Peyer's patch (tissue), 4 donors: ENCODE measurements around the gene SPPL3. TPM values are rescaled to one million over a fixed set of nuclear protein-coding genes. Genes with fewer than 3 reads are reported as not detected.

Experiments
- DNase-seq, 3 donors: peaks; one replicate each; pipeline ENCODE4 v3.0.0-alpha.2; 2017 to 2019
- H3K27ac ChIP-seq, 4 donors: fragments of 200-600 bp; sonication (generic); one replicate each; pipeline ENCODE4 v1.5.1; 2016 to 2019
- H3K27me3 ChIP-seq, 2 donors: fragments of 200-600 bp; sonication (generic); one replicate each; pipeline ENCODE4 v1.5.1; 2019
- H3K36me3 ChIP-seq, 3 donors: fragments of 200-600 bp; sonication (generic); one replicate each; pipeline ENCODE4 v1.5.1; 2016 to 2019
- H3K4me1 ChIP-seq, 4 donors: fragments of 200-600 bp; sonication (generic); one replicate each; pipeline ENCODE4 v1.5.1; 2016 to 2019
- H3K4me3 ChIP-seq, 4 donors: fragments of 200-600 bp; sonication (generic); 1 replicate in 3 of 4; 2 replicates in 1 of 4; pipeline ENCODE4 v1.5.1; 2016 to 2019; ENCODE audit warnings: mild to moderate bottlenecking in 1 of 4
- H3K9me3 ChIP-seq, 4 donors: fragments of 200-600 bp; sonication (generic); one replicate each; pipeline ENCODE4 v1.5.1; 2016 to 2019; ENCODE audit warnings: mild to moderate bottlenecking in 1 of 4
- POLR2A ChIP-seq, 2 donors: fragments of 450-650 bp; IDR thresholded peaks; one replicate each; pipeline ENCODE4 v1.5.1; 2017; ENCODE audit warnings: antibody characterized with exemption in 2 of 2, mild to moderate bottlenecking in 2 of 2, moderate library complexity in 2 of 2
- total RNA-seq, 4 donors: library from RNA; depleted of rRNA; stranded (reverse); fragments of >200 nt; gene quantifications; one replicate each; pipeline ENCODE4 v1.1.0, GENCODE V29; 2016
- TF ChIP-seq, protein P1 (sequence below), 6 experiments: fragments of 450-650 bp in 4 of 6; fragments of 200-600 bp in 2 of 6; sonication (generic) in 1 of 6; IDR thresholded peaks; one replicate each; pipeline ENCODE4 v1.5.1; 2017 to 2019; ENCODE audit warnings: antibody characterized with exemption in 6 of 6, mild to moderate bottlenecking in 3 of 6, moderate library complexity in 1 of 6

The SPPL3 gene
- total RNA-seq, 4 donors from 2014 or later, result 26.4 to 50.2 (median 34.9) TPM

DNA sequence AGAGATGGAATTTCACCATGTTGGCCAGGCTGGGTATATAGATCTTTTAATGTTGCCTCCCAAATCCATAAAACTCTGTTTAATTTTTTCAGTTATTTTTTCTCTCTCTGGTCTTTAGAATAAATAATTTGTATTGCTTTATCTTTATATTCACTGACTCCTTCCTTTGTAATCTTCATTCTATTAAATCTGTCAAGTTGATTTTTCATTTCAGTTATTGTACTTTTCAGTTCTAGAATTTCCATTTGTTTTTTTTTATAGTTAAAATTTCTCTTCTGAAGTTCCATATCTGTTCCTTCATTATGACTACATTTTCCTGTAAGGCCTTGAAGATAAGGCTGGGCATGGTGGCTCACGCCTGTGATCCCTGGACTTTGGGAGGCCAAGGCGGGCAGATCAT is 13.6 kb upstream of the SPPL3 start:
- no peak for DNase-seq
- no peak overlapping the region for H3K27ac ChIP-seq
- H3K27me3 ChIP-seq, result no peaks in the 10 kb centered on the region
- H3K4me1 ChIP-seq, result no peaks in the 10 kb centered on the region
- H3K9me3 ChIP-seq, result peaks cover 0 to 12% (median 0%) of the 10 kb centered on the region in 4 donors
- no peak for TF ChIP-seq POLR2A (IDR thresholded peaks at IDR 0.05)
- no peaks in the 10 kb centered on the region for H3K36me3 ChIP-seq
- no peak overlapping the region for H3K4me3 ChIP-seq

DNA sequence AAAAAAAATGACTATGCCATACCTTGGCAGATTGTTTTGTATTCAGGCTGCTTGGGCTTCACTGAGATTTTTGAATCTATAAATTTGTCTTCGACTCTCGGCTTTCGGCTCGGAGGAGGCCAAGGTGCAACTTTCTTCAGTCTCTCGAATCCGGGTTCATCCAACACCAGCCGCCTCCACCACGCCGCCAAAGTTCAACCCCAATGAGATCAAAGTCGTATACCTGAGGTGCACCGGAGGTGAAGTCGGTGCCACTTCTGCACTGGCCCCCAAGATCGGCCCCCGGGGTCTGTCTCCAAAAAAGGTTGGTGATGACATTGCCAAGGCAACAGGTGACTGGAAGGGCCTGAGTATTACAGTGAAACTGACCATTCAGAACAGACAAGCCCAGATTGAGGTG is 12.4 kb upstream of the SPPL3 start:
- H3K27me3 ChIP-seq, result no peaks in the 10 kb centered on the region
- DNase-seq, result no peak
- H3K27ac ChIP-seq, result no peak overlapping the region

DNA sequence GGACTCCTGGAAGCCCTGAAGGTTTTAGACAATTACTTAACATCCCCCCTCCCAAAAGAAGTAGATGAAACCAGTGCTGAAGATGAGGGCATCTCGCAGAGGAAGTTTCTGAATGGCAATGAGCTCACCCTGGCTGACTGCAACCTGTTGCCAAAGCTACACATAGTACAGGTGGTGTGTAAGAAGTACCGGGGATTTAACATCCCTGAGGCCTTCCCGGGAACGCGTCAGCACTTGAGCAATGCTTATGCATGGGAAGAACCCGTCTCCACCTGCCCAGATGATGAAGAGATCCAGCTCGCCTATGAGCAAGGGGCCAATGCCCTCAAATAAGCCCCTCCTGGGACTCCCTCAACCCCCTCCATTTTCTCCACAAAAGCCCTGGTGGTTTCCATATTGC is 10.6 kb upstream of the SPPL3 start:
- TF ChIP-seq POLR2A (IDR thresholded peaks at IDR 0.05), result no peak
- TF ChIP-seq, protein P1, sequence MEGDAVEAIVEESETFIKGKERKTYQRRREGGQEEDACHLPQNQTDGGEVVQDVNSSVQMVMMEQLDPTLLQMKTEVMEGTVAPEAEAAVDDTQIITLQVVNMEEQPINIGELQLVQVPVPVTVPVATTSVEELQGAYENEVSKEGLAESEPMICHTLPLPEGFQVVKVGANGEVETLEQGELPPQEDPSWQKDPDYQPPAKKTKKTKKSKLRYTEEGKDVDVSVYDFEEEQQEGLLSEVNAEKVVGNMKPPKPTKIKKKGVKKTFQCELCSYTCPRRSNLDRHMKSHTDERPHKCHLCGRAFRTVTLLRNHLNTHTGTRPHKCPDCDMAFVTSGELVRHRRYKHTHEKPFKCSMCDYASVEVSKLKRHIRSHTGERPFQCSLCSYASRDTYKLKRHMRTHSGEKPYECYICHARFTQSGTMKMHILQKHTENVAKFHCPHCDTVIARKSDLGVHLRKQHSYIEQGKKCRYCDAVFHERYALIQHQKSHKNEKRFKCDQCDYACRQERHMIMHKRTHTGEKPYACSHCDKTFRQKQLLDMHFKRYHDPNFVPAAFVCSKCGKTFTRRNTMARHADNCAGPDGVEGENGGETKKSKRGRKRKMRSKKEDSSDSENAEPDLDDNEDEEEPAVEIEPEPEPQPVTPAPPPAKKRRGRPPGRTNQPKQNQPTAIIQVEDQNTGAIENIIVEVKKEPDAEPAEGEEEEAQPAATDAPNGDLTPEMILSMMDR (IDR thresholded peaks at IDR 0.05), result no peak
- peaks cover 0 to 12% (median 0%) of the 10 kb centered on the region in 4 donors for H3K9me3 ChIP-seq
- DNase-seq, result peak in 1 of 3 donors; percentile 10
- H3K27ac ChIP-seq, result no peak overlapping the region
- no peaks in the 10 kb centered on the region for H3K4me1 ChIP-seq
- no peaks in the 10 kb centered on the region for H3K36me3 ChIP-seq
- no peak overlapping the region for H3K4me3 ChIP-seq
- no peaks in the 10 kb centered on the region for H3K27me3 ChIP-seq

More for the DNA sequence above, 12.4 kb upstream of the SPPL3 start:
- no peak overlapping the region for H3K4me3 ChIP-seq
- H3K36me3 ChIP-seq, result no peaks in the 10 kb centered on the region
- TF ChIP-seq, protein P1 (IDR thresholded peaks at IDR 0.05), result no peak
- TF ChIP-seq POLR2A (IDR thresholded peaks at IDR 0.05), result no peak
- H3K4me1 ChIP-seq, result no peaks in the 10 kb centered on the region
- peaks cover 0 to 12% (median 0%) of the 10 kb centered on the region in 4 donors for H3K9me3 ChIP-seq

DNA sequence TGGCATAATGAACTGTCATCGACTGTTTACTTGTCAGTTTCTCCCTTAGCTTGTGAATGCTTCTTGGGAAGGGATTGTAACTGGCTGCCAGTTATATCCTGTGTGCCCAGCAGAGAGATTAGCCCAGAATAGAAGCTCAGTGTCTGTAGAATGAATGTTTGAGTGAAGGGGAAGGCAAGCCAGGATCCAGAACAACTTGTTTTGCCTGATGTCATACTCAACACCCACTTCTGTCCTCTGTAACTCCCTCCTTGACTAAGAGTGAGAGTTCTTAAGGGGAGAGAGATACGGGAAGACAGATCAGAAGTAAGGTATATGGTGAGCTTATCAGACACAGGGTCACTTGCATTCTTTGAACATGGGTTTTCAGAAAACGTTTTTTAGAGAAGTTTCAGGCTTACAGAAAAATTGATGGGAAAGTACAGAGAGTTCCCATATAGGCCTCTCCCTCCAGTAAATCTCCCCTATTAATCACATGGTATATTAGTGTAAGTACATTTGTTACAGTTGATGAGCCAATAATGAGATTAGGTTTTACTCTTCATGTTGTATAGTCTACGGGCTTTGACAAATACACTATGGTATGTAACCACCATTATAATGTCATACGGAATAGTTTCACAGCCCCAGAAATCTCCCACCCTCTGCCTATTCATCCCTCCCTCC is 5.6 kb upstream of the SPPL3 start:
- Histone ChIP-seq H3K27ac (no peak overlapping the region), H3K9me3 (no peaks in the 10 kb centered on the region), H3K4me1 (no peaks in the 10 kb centered on the region), H3K36me3 (no peaks in the 10 kb centered on the region), H3K4me3 (no peak overlapping the region), H3K27me3 (no peaks in the 10 kb centered on the region)
- DNase-seq, result no peak
- TF ChIP-seq POLR2A (IDR thresholded peaks at IDR 0.05), result no peak
- TF ChIP-seq, protein P1 (IDR thresholded peaks at IDR 0.05), result no peak

- Histone ChIP-seq H3K27ac (no peak overlapping the region), H3K36me3 (no peaks in the 10 kb centered on the region), H3K4me1 (peaks cover 0 to 17% (median 9%) of the 10 kb centered on the region in 4 donors)
These were observed 1.8 kb upstream of the SPPL3 start for GRCh38 chr12:120905856-120906384.

More at GRCh38 chr12:120905856-120906384, 1.8 kb upstream of the SPPL3 start:
- no peaks in the 10 kb centered on the region for H3K27me3 ChIP-seq
- no peak overlapping the region for H3K4me3 ChIP-seq
- H3K9me3 ChIP-seq, result no peaks in the 10 kb centered on the region
- no peak for DNase-seq
- TF ChIP-seq, protein P1 (IDR thresholded peaks at IDR 0.05), result no peak
- TF ChIP-seq POLR2A (IDR thresholded peaks at IDR 0.05), result no peak
